Muscle of leg (tissue), 16 donors: ENCODE data around the gene SLC7A1. TPM values are rescaled to one million over a fixed set of nuclear protein-coding genes. Genes with fewer than 3 reads are reported as not detected.
A peak's percentile ranks its signal among the peaks of the same experiment; 100 is the strongest.
"Not testable (repeated sequence)": the region's sequence is repeated elsewhere in the genome, so short reads cannot be mapped to it uniquely, and the experiment has no call there.

Experiments
- DNase-seq: peaks from one replicate; pipeline ENCODE4 v3.0.0; 2013
- H3K27ac ChIP-seq: one replicate; pipeline ENCODE4 v1.5.1; 2013; ENCODE audit warnings: mild to moderate bottlenecking, low read length, control low read depth
- H3K27me3 ChIP-seq: one replicate; pipeline ENCODE4 v1.6.1; 2013; ENCODE audit warnings: low read length; ENCODE audit not compliant: control insufficient read depth, insufficient read depth
- H3K36me3 ChIP-seq: one replicate; pipeline ENCODE4 v1.6.1; 2013; ENCODE audit warnings: low read length; ENCODE audit not compliant: control insufficient read depth, insufficient read depth
- H3K4me1 ChIP-seq: one replicate; pipeline ENCODE4 v1.6.1; 2013; ENCODE audit warnings: low read length; ENCODE audit not compliant: control insufficient read depth, insufficient read depth
- H3K4me3 ChIP-seq: one replicate; pipeline ENCODE4 v1.5.1; 2013; ENCODE audit warnings: low read length, control low read depth
- H3K9me3 ChIP-seq: replicated peaks from 2 replicates; pipeline ENCODE4 v1.6.1; 2013; ENCODE audit warnings: low read depth, low read length; ENCODE audit not compliant: control insufficient read depth
- WGBS: methylation state at CpG from one replicate; pipeline ENCODE4 v1.1.5; 2013; ENCODE audit warnings: missing lambda C conversion rate; ENCODE audit not compliant: insufficient coverage; 5-methylcytosine and 5-hydroxymethylcytosine counted together
- long read RNA-seq, 11 donors: transcript quantifications; one replicate each; lab custom pipeline, GENCODE V29; 2026
- polyA plus RNA-seq, 8 donors: library from polyadenylated mRNA; unstranded; fragments of 120-200 nt; gene quantifications; one replicate each; pipeline versions ENCODE4 v1.2.1 to v1.2.3, GENCODE V29; 2013; ENCODE audit warnings: inconsistent platforms in 1 of 8, low replicate concordance in 1 of 8; ENCODE audit not compliant: insufficient read length in 8 of 8, insufficient read depth in 1 of 8
- total RNA-seq: library from RNA; stranded (reverse); fragments of 120-200 nt; gene quantifications from one replicate; pipeline ENCODE4 v1.2.4, GENCODE V29; 2013

The SLC7A1 gene
- total RNA-seq, result 3.6 TPM
- 10 to 100 TPM in 3 of 8 donors, 1 to 10 TPM in 5; 7.4 to 12.5 (median 9.1) TPM for polyA plus RNA-seq
- long read RNA-seq, donor 1, full-length matches to known transcripts, result 1 of 1 reads
- long read RNA-seq, donor 1, partial matches to known transcripts, result 0 of 1 reads
- long read RNA-seq, donor 1, other reads (novel, unspliced or antisense), result 0 of 1 reads
- long read RNA-seq, donor 2, result 0 reads
- long read RNA-seq, donor 3, full-length matches to known transcripts, result 1 of 1 reads
- long read RNA-seq, donor 3, partial matches to known transcripts, result 0 of 1 reads
- long read RNA-seq, donor 3, other reads (novel, unspliced or antisense), result 0 of 1 reads
- long read RNA-seq, donor 4, result 0 reads
- long read RNA-seq, donor 5, full-length matches to known transcripts, result 2 of 2 reads
- long read RNA-seq, donor 5, partial matches to known transcripts, result 0 of 2 reads
- long read RNA-seq, donor 5, other reads (novel, unspliced or antisense), result 0 of 2 reads
- long read RNA-seq, donor 6, full-length matches to known transcripts, result 2 of 2 reads
- long read RNA-seq, donor 6, partial matches to known transcripts, result 0 of 2 reads
- long read RNA-seq, donor 6, other reads (novel, unspliced or antisense), result 0 of 2 reads
- long read RNA-seq, donor 7, result 0 reads
- long read RNA-seq, donor 8, result 0 reads
- long read RNA-seq, donor 9, full-length matches to known transcripts, result 1 of 1 reads
- long read RNA-seq, donor 9, partial matches to known transcripts, result 0 of 1 reads
- long read RNA-seq, donor 9, other reads (novel, unspliced or antisense), result 0 of 1 reads
- long read RNA-seq, donor 10, full-length matches to known transcripts, result 1 of 1 reads
- long read RNA-seq, donor 10, partial matches to known transcripts, result 0 of 1 reads
- long read RNA-seq, donor 10, other reads (novel, unspliced or antisense), result 0 of 1 reads
- long read RNA-seq, donor 11, full-length matches to known transcripts, result 1 of 1 reads
- long read RNA-seq, donor 11, partial matches to known transcripts, result 0 of 1 reads
- long read RNA-seq, donor 11, other reads (novel, unspliced or antisense), result 0 of 1 reads

- H3K9me3 ChIP-seq, result no peaks in the 10 kb centered on the region
- H3K27ac ChIP-seq, result peak within 1 kb of the TSS; percentile 50
- no peaks in the 10 kb centered on the region for H3K36me3 ChIP-seq
- peak within 1 kb of the TSS; percentile 52 for H3K4me3 ChIP-seq
- DNase-seq, result peak; percentile 87
- H3K27me3 ChIP-seq, result peaks cover 6% of the 10 kb centered on the region
- peaks cover 26% of the 10 kb centered on the region for H3K4me1 ChIP-seq
- under 1% methylated on average over 93 of the region's 98 CpGs for WGBS
These were observed at the start of gene SLC7A1 for GRCh38 chr13:29595380-29596063. SLC7A1 (minus strand) TSS chr13:29595688; CDS start chr13:29536188, 59,500 bp downstream.

- H3K27me3 ChIP-seq, result no peaks in the 10 kb centered on the region
- no peaks in the 10 kb centered on the region for H3K36me3 ChIP-seq
- no peak overlapping the region for H3K27ac ChIP-seq
- no peak for DNase-seq
- H3K4me3 ChIP-seq, result no peak overlapping the region
- H3K4me1 ChIP-seq, result no peaks in the 10 kb centered on the region
- H3K9me3 ChIP-seq, result no peaks in the 10 kb centered on the region
- WGBS, result 80% methylated on average over 2 of the region's 4 CpGs
These were observed 45.2 kb upstream of the SLC7A1 start for GRCh38 chr13:29640665-29641064.

DNA sequence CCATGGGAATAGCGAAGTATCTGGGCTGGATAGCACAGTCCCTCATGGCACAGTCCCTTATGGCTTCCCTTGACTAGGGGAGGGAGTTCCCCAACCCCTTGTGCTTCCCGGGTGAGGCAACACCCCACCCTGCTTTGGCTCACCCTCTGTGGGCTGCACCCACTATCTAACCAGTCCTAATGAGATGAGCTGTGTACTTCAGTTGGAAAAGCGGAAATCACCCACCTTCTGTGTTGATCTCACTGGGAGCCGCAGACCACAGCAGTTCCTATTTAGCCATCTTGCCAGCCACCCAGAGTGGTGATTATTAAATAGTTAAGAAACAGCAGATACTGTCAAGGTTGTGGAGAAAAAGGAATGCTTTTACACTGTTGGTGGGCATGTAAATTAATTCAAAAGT is 41.3 kb upstream of the SLC7A1 start:
- H3K27me3 ChIP-seq, H3K27ac ChIP-seq, H3K9me3 ChIP-seq, H3K36me3 ChIP-seq, H3K4me1 ChIP-seq, DNase-seq, H3K4me3 ChIP-seq: not testable (repeated sequence)
- 83% methylated on average over 1 of the region's 4 CpGs for WGBS

GRCh38 chr13:29624997-29625396 is 29.5 kb upstream of the SLC7A1 start:
- Histone ChIP-seq H3K4me1 (no peaks in the 10 kb centered on the region), H3K27ac (no peak overlapping the region), H3K4me3 (no peak overlapping the region), H3K36me3 (no peaks in the 10 kb centered on the region), H3K27me3 (no peaks in the 10 kb centered on the region), H3K9me3 (no peaks in the 10 kb centered on the region)
- DNase-seq, result no peak
- WGBS, result 84% methylated on average over 3 of the region's 5 CpGs

GRCh38 chr13:29621841-29622240 is 26.4 kb upstream of the SLC7A1 start:
- no peaks in the 10 kb centered on the region for H3K36me3 ChIP-seq
- no peaks in the 10 kb centered on the region for H3K27me3 ChIP-seq
- no peaks in the 10 kb centered on the region for H3K4me1 ChIP-seq
- no peak for DNase-seq
- no peak overlapping the region for H3K4me3 ChIP-seq
- 96% methylated on average over 4 of the region's 7 CpGs for WGBS
- H3K27ac ChIP-seq, result no peak overlapping the region
- H3K9me3 ChIP-seq, result no peaks in the 10 kb centered on the region

DNA sequence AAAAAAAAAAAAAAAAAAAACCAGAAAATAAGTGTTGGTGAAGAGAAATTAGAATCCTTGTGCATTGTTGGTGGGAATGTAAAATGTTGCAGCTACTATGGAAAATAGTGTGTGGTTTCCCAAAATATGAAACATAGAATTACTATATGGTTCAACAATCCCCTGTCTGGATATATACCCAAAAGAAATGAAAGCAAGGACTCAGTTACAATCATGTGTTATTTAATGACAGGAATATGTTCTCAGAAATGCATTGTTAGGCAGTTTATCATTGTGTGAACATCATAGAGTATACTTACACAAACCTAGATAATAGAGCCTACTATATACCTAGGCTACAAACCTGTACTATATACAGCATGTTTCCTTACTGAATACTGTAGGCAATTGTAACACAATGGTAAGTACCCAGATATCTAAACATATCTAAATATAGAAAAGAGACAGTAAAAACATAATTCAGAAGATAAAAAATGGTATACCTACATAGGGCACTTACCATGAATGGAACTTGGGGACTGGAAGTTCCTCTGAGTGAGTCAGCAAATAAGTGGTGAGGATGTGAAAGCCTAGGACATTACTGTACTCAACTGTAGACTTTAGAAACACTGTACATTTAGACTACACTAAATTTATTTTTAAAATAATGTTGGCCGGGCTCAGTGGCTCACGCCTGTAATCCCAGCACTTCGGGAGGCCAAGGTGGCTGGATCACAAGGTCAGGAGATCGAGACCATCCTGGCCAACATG is 25.7 kb upstream of the SLC7A1 start:
- Histone ChIP-seq H3K4me3 (no peak overlapping the region), H3K36me3 (no peaks in the 10 kb centered on the region), H3K27me3 (no peaks in the 10 kb centered on the region), H3K27ac (no peak overlapping the region), H3K9me3 (no peaks in the 10 kb centered on the region), H3K4me1 (no peaks in the 10 kb centered on the region)
- DNase-seq, result no peak
- WGBS, result 78% methylated on average over 3 of the region's 4 CpGs

DNA sequence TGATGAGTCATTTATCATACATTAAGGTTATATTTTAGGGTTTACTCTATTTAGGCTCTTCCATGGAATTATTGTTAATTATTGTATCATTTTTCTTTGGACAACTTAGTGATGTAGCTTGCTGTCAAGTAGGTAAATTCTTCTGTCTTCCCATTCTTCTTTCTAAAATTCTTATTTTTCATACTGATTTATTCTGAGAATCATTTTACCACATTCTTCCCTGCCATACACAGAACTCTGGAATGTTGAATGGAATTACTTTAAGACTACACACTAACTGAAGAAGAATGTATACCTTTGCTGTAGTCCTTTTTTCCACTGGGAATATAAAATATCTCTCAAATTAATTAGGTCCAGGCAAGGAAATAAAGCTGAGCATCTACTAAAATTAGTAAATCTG is 24.5 kb upstream of the SLC7A1 start:
- H3K4me1 ChIP-seq, result no peaks in the 10 kb centered on the region
- no peak for DNase-seq
- H3K36me3 ChIP-seq, result no peaks in the 10 kb centered on the region
- H3K27me3 ChIP-seq, result no peaks in the 10 kb centered on the region
- no peak overlapping the region for H3K4me3 ChIP-seq
- H3K27ac ChIP-seq, result no peak overlapping the region
- no peaks in the 10 kb centered on the region for H3K9me3 ChIP-seq

GRCh38 chr13:29613101-29613500 is 17.6 kb upstream of the SLC7A1 start:
- H3K4me3 ChIP-seq, result no peak overlapping the region
- DNase-seq, result no peak
- H3K36me3 ChIP-seq, result no peaks in the 10 kb centered on the region
- H3K9me3 ChIP-seq, result no peaks in the 10 kb centered on the region
- no peaks in the 10 kb centered on the region for H3K4me1 ChIP-seq
- WGBS, result 73% methylated on average over 2 of the region's 3 CpGs
- H3K27me3 ChIP-seq, result peaks cover 4% of the 10 kb centered on the region
- no peak overlapping the region for H3K27ac ChIP-seq

DNA sequence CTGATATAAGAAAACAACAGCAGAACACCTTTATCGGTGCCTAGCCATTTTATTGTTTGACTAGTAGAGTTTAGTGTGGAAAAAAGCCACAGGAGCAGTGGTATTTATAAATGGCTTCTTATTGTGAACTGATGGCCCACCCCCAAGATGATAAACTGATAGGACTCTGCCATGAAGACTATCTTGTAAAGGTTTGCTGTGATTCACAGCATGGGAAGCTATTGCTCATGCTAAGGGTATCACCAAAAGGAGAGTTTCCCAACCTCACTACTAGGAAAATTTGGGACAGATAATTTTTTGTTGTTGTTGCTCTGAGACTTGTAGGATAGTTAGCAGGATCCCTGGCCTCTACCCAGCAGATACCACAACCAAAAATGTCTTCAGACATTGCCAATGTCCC is 12.0 kb upstream of the SLC7A1 start:
- Histone ChIP-seq H3K27ac (no peak overlapping the region), H3K4me1 (no peaks in the 10 kb centered on the region), H3K27me3 (peaks cover 4% of the 10 kb centered on the region), H3K4me3 (no peak overlapping the region), H3K36me3 (no peaks in the 10 kb centered on the region), H3K9me3 (no peaks in the 10 kb centered on the region)
- DNase-seq, result no peak
- WGBS, result no CpG with 5 or more reads among the region's 1 CpG
